ENCODE data around the gene FBXL3. TPM values are rescaled to one million over a fixed set of nuclear protein-coding genes. Genes with fewer than 3 reads are reported as not detected.
A peak's percentile ranks its signal among the peaks of the same experiment; 100 is the strongest.

The FBXL3 gene
- total RNA-seq, 1 donor from 2014 or later, result 18.0 TPM

- no peak for TF ChIP-seq CTCF (IDR thresholded peaks at IDR 0.05; ENCODE audit: unreplicated experiment)
- Mint-ChIP-seq H3K36me3 (ENCODE audit: insufficient read depth) (peaks cover 11% of the 10 kb centered on the region), H3K4me1 (ENCODE audit: low read depth) (peaks cover 13% of the 10 kb centered on the region), H3K4me3 (ENCODE audit: low read depth) (peak overlapping the region; percentile 89), H3K27ac (peak overlapping the region; percentile 98), H3K27me3 (no peaks in the 10 kb centered on the region), H3K9me3 (ENCODE audit: low read depth) (no peaks in the 10 kb centered on the region)
- DNase-seq (ENCODE audit: low spot score, unreplicated experiment), result no peak
These were observed 33.5 kb downstream of the FBXL3 start for GRCh38 chr13:76993473-76993872.

- Mint-ChIP-seq H3K27ac (peak overlapping the region; percentile 98), H3K27me3 (peaks cover 3% of the 10 kb centered on the region), H3K4me1 (ENCODE audit: low read depth) (peaks cover 13% of the 10 kb centered on the region), H3K4me3 (ENCODE audit: low read depth) (peak overlapping the region; percentile 89), H3K36me3 (ENCODE audit: insufficient read depth) (peaks cover 7% of the 10 kb centered on the region), H3K9me3 (ENCODE audit: low read depth) (no peaks in the 10 kb centered on the region)
- no peak for DNase-seq (ENCODE audit: low spot score, unreplicated experiment)
- TF ChIP-seq CTCF (IDR thresholded peaks at IDR 0.05; ENCODE audit: unreplicated experiment), result no peak
These were observed 33.9 kb downstream of the FBXL3 start for GRCh38 chr13:76993021-76993420.

GRCh38 chr13:76992548-76993001 is 34.4 kb downstream of the FBXL3 start:
- TF ChIP-seq CTCF (IDR thresholded peaks at IDR 0.05; ENCODE audit: unreplicated experiment), result no peak
- peaks cover 6% of the 10 kb centered on the region for H3K27me3 Mint-ChIP-seq
- no peak for DNase-seq (ENCODE audit: low spot score, unreplicated experiment)

GRCh38 chr13:76991796-76992547 is 35.0 kb downstream of the FBXL3 start, which contains the start of gene CLN5:
CLN5 (plus strand) TSS chr13:76992081; CDS start chr13:76992099, 18 bp downstream.
- H3K9me3 Mint-ChIP-seq (ENCODE audit: low read depth), result no peaks in the 10 kb centered on the region
- peak within 1 kb of the TSS; percentile 98 for H3K27ac Mint-ChIP-seq
- peak within 1 kb of the TSS; percentile 89 for H3K4me3 Mint-ChIP-seq (ENCODE audit: low read depth)
- H3K4me1 Mint-ChIP-seq (ENCODE audit: low read depth), result peaks cover 13% of the 10 kb centered on the region
- peak; percentile 85 for DNase-seq (ENCODE audit: low spot score, unreplicated experiment)
- peaks cover 5% of the 10 kb centered on the region for H3K36me3 Mint-ChIP-seq (ENCODE audit: insufficient read depth)
- TF ChIP-seq CTCF (IDR thresholded peaks at IDR 0.05; ENCODE audit: unreplicated experiment), result no peak
- H3K27me3 Mint-ChIP-seq, result peaks cover 10% of the 10 kb centered on the region

More at GRCh38 chr13:76992548-76993001, 34.4 kb downstream of the FBXL3 start:
- H3K36me3 Mint-ChIP-seq (ENCODE audit: insufficient read depth), result peaks cover 7% of the 10 kb centered on the region
- H3K27ac Mint-ChIP-seq, result peak overlapping the region; percentile 98
- peak overlapping the region; percentile 89 for H3K4me3 Mint-ChIP-seq (ENCODE audit: low read depth)
- H3K9me3 Mint-ChIP-seq (ENCODE audit: low read depth), result no peaks in the 10 kb centered on the region
- peaks cover 13% of the 10 kb centered on the region for H3K4me1 Mint-ChIP-seq (ENCODE audit: low read depth)

GRCh38 chr13:76991432-76991795 is 35.5 kb downstream of the FBXL3 start:
- no peak for DNase-seq (ENCODE audit: low spot score, unreplicated experiment)
- Mint-ChIP-seq H3K4me1 (ENCODE audit: low read depth) (peaks cover 13% of the 10 kb centered on the region), H3K27ac (peak overlapping the region; percentile 95), H3K27me3 (peaks cover 16% of the 10 kb centered on the region), H3K36me3 (ENCODE audit: insufficient read depth) (peaks cover 2% of the 10 kb centered on the region), H3K4me3 (ENCODE audit: low read depth) (peak overlapping the region; percentile 89), H3K9me3 (ENCODE audit: low read depth) (no peaks in the 10 kb centered on the region)
- no peak for TF ChIP-seq CTCF (IDR thresholded peaks at IDR 0.05; ENCODE audit: unreplicated experiment)

Data from progenitor cell of endocrine pancreas (in vitro differentiated cells).